NB4 (cell line): ENCODE measurements around the gene CAST.

ENCODE experiments used
- MAX ChIP-seq: IDR thresholded peaks from 2 replicates; pipeline ENCODE4 v1.6.1; 2011; ENCODE audit warnings: low read depth, low read length
- MYC ChIP-seq: IDR thresholded peaks from 2 replicates; pipeline ENCODE4 v1.6.1; 2011; ENCODE audit warnings: low read depth, low read length
- POLR2A ChIP-seq: IDR thresholded peaks from 2 replicates; pipeline ENCODE4 v1.6.1; 2011; ENCODE audit warnings: mild to moderate bottlenecking; ENCODE audit not compliant: insufficient read length; ENCODE audit errors: extremely low read depth
- TF ChIP-seq, protein P1 (sequence below): IDR thresholded peaks from one replicate; pipeline ENCODE4 v1.5.1; 2012; ENCODE audit warnings: low read depth, low read length

DNA sequence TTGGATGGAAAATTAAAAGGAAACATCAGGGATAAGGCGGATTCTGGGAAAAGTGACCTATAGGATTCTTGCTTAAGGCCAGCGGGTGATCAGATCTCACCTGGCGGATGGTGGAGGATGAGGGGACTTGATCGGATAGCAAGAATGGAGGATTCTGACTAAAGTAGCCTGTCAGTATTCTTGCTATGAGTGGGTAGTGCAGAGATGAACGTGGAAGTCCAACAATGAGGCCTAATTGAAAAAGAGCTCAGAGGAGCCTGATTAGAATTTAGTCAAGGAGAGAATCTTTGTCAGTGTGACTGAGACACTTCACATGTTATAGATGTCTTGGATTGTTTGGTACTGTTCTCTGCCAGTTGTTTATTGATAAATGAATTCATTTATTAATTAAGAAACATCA is 24.9 kb downstream of the CAST start:
- TF ChIP-seq, protein P1, sequence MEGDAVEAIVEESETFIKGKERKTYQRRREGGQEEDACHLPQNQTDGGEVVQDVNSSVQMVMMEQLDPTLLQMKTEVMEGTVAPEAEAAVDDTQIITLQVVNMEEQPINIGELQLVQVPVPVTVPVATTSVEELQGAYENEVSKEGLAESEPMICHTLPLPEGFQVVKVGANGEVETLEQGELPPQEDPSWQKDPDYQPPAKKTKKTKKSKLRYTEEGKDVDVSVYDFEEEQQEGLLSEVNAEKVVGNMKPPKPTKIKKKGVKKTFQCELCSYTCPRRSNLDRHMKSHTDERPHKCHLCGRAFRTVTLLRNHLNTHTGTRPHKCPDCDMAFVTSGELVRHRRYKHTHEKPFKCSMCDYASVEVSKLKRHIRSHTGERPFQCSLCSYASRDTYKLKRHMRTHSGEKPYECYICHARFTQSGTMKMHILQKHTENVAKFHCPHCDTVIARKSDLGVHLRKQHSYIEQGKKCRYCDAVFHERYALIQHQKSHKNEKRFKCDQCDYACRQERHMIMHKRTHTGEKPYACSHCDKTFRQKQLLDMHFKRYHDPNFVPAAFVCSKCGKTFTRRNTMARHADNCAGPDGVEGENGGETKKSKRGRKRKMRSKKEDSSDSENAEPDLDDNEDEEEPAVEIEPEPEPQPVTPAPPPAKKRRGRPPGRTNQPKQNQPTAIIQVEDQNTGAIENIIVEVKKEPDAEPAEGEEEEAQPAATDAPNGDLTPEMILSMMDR = no peak
- TF ChIP-seq POLR2A (no peak), MAX (no peak), MYC (no peak)
